Mesothelial cell of epicardium (in vitro differentiated cells): ENCODE data around the gene TNFRSF19. TPM values are rescaled to one million over a fixed set of nuclear protein-coding genes. Genes with fewer than 3 reads are reported as not detected.
A peak's percentile ranks its signal among the peaks of the same experiment; 100 is the strongest.
"Not testable (repeated sequence)": the region's sequence is repeated elsewhere in the genome, so short reads cannot be mapped to it uniquely, and the experiment has no call there.

Experiments
- DNase-seq, 2 experiments: peaks; one replicate each; pipeline ENCODE4 v3.0.0; 2021; ENCODE audit warnings: low spot score in 2 of 2; ENCODE audit not compliant: unreplicated experiment in 2 of 2
- H3K27ac Mint-ChIP-seq: 2 replicates; pipeline ENCODE4 v1.8.0; 2021; ENCODE audit warnings: mixed read lengths
- H3K27me3 Mint-ChIP-seq: 2 replicates; pipeline ENCODE4 v1.8.0; 2021; ENCODE audit warnings: low read depth, mixed read lengths
- H3K36me3 Mint-ChIP-seq: 2 replicates; pipeline ENCODE4 v1.8.0; 2021; ENCODE audit warnings: mixed read lengths
- H3K4me1 Mint-ChIP-seq: 2 replicates; pipeline ENCODE4 v1.8.0; 2021; ENCODE audit warnings: mixed read lengths
- H3K4me3 Mint-ChIP-seq: 2 replicates; pipeline ENCODE4 v1.8.0; 2021; ENCODE audit warnings: mild to moderate bottlenecking, moderate library complexity, mixed read lengths
- H3K9me3 Mint-ChIP-seq: 2 replicates; pipeline ENCODE4 v1.8.0; 2021; ENCODE audit warnings: mixed read lengths
- CTCF ChIP-seq: fragments of 200-600 bp; sonication (generic); IDR thresholded peaks from one replicate; pipeline ENCODE4 v1.5.0; 2021; ENCODE audit warnings: antibody characterized with exemption; ENCODE audit not compliant: unreplicated experiment
- total RNA-seq: library from RNA; stranded (reverse); gene quantifications from 3 replicates; pipeline ENCODE4 v1.2.1, GENCODE V29; 2021

TNFRSF19 gene
- total RNA-seq = 38.3 to 43.5 TPM (median 40.3 TPM) in 3 replicates

GRCh38 chr13:23570099-23570920 is at the start of gene TNFRSF19:
TSS of gene TNFRSF19 (plus strand) at chr13:23570412. CDS start at chr13:23590184, 19,772 bp downstream.
- H3K9me3 Mint-ChIP-seq = no peaks in the 10 kb centered on the region
- H3K4me1 Mint-ChIP-seq = peaks cover 52% of the 10 kb centered on the region
- TF ChIP-seq CTCF = no peak
- no peaks in the 10 kb centered on the region for H3K36me3 Mint-ChIP-seq
- DNase-seq = peak; percentile 43 to 64
- peak within 1 kb of the TSS; percentile 80 for H3K4me3 Mint-ChIP-seq
- H3K27ac Mint-ChIP-seq = peak within 1 kb of the TSS; percentile 98
- H3K27me3 Mint-ChIP-seq = no peaks in the 10 kb centered on the region

- Mint-ChIP-seq H3K27ac (peak overlapping the region; percentile 79), H3K4me1 (peaks cover 19% of the 10 kb centered on the region)
- not testable (repeated sequence) for H3K36me3 Mint-ChIP-seq, H3K4me3 Mint-ChIP-seq, H3K9me3 Mint-ChIP-seq, DNase-seq, H3K27me3 Mint-ChIP-seq
These were observed 40.3 kb upstream of the TNFRSF19 start for GRCh38 chr13:23529926-23530325.

GRCh38 chr13:23531446-23531845 is 38.8 kb upstream of the TNFRSF19 start:
- no peaks in the 10 kb centered on the region for H3K27me3 Mint-ChIP-seq
- no peak for DNase-seq
- no peak overlapping the region for H3K4me3 Mint-ChIP-seq
- H3K36me3 Mint-ChIP-seq = peaks cover 2% of the 10 kb centered on the region
- H3K9me3 Mint-ChIP-seq = peaks cover 8% of the 10 kb centered on the region
- peaks cover 19% of the 10 kb centered on the region for H3K4me1 Mint-ChIP-seq
- no peak overlapping the region for H3K27ac Mint-ChIP-seq
- no peak for TF ChIP-seq CTCF

- no peak overlapping the region for H3K27ac Mint-ChIP-seq
- H3K4me3 Mint-ChIP-seq = no peak overlapping the region
- H3K4me1 Mint-ChIP-seq = peaks cover 19% of the 10 kb centered on the region
- no peak for DNase-seq
- TF ChIP-seq CTCF = no peak
- H3K9me3 Mint-ChIP-seq = peaks cover 4% of the 10 kb centered on the region
- no peaks in the 10 kb centered on the region for H3K27me3 Mint-ChIP-seq
- peaks cover 2% of the 10 kb centered on the region for H3K36me3 Mint-ChIP-seq
These were observed 36.1 kb upstream of the TNFRSF19 start for GRCh38 chr13:23534090-23534489.

- Mint-ChIP-seq H3K9me3 (peaks cover 16% of the 10 kb centered on the region), H3K27ac (no peak overlapping the region), H3K4me3 (no peak overlapping the region), H3K4me1 (no peaks in the 10 kb centered on the region), H3K27me3 (no peaks in the 10 kb centered on the region), H3K36me3 (no peaks in the 10 kb centered on the region)
- TF ChIP-seq CTCF = no peak
- DNase-seq = no peak
These were observed 28.9 kb upstream of the TNFRSF19 start for GRCh38 chr13:23541221-23541824.

- no peaks in the 10 kb centered on the region for H3K36me3 Mint-ChIP-seq
- DNase-seq = no peak
- peaks cover 3% of the 10 kb centered on the region for H3K4me1 Mint-ChIP-seq
- no peak overlapping the region for H3K4me3 Mint-ChIP-seq
- H3K27me3 Mint-ChIP-seq = no peaks in the 10 kb centered on the region
- H3K9me3 Mint-ChIP-seq = peaks cover 12% of the 10 kb centered on the region
- no peak for TF ChIP-seq CTCF
- no peak overlapping the region for H3K27ac Mint-ChIP-seq
These were observed 25.5 kb upstream of the TNFRSF19 start for GRCh38 chr13:23544668-23545067.
